Natural killer cell (primary cell): ENCODE measurements around the gene TCFL5. TPM values are rescaled to one million over a fixed set of nuclear protein-coding genes. Genes with fewer than 3 reads are reported as not detected.

Source experiments
- ATAC-seq, 3 donors: fragments of 150-1000 bp in 2 of 3; fragments of 200-7000 bp in 1 of 3; cut with Tn5 transposase; 1 replicate in 1 of 3; 2 replicates in 2 of 3; pipeline ENCODE4 v1.10.0; 2021; ENCODE audit warnings: mild to moderate bottlenecking in 2 of 3, moderate library complexity in 2 of 3
- DNase-seq, 2 donors: peaks; one replicate each; pipeline versions ENCODE4 v3.0.0 to v3.0.0-alpha.2; 2013 to 2021; ENCODE audit warnings: mixed read lengths in 1 of 2
- H3K27ac ChIP-seq: one replicate; pipeline ENCODE4 v1.5.1; 2013; ENCODE audit warnings: mild to moderate bottlenecking, low read length
- H3K27me3 ChIP-seq: one replicate; pipeline ENCODE4 v1.6.1; 2013; ENCODE audit warnings: low read length; ENCODE audit not compliant: control insufficient read depth, insufficient read depth
- H3K36me3 ChIP-seq: one replicate; pipeline ENCODE4 v1.6.1; 2013; ENCODE audit warnings: low read length; ENCODE audit not compliant: control insufficient read depth, insufficient read depth
- H3K4me1 ChIP-seq: one replicate; pipeline ENCODE4 v1.6.1; 2013; ENCODE audit warnings: low read length; ENCODE audit not compliant: control insufficient read depth, insufficient read depth
- H3K4me3 ChIP-seq: one replicate; pipeline ENCODE4 v1.5.1; 2013; ENCODE audit warnings: low read length
- H3K9me3 ChIP-seq: one replicate; pipeline ENCODE4 v1.6.1; 2013; ENCODE audit warnings: low read length; ENCODE audit not compliant: control insufficient read depth, insufficient read depth
- H3K27ac Mint-ChIP-seq, 2 donors: one replicate each; pipeline ENCODE4 v1.8.0; 2022; ENCODE audit warnings: mild to moderate bottlenecking in 2 of 2, mixed read lengths in 2 of 2, moderate library complexity in 1 of 2
- H3K27me3 Mint-ChIP-seq, 2 donors: one replicate each; pipeline ENCODE4 v1.8.0; 2022; ENCODE audit warnings: low read depth in 2 of 2, mixed read lengths in 2 of 2
- H3K36me3 Mint-ChIP-seq: one replicate; pipeline ENCODE4 v1.8.0; 2022; ENCODE audit warnings: mixed read lengths
- H3K4me1 Mint-ChIP-seq, 2 donors: one replicate each; pipeline ENCODE4 v1.8.0; 2022; ENCODE audit warnings: mixed read lengths in 2 of 2
- H3K4me3 Mint-ChIP-seq: one replicate; pipeline ENCODE4 v1.8.0; 2022; ENCODE audit warnings: mild to moderate bottlenecking, moderate library complexity, mixed read lengths
- H3K9me3 Mint-ChIP-seq, 2 donors: one replicate each; pipeline ENCODE4 v1.8.0; 2022; ENCODE audit warnings: mixed read lengths in 2 of 2
- WGBS: methylation state at CpG from one replicate; pipeline ENCODE4 v1.1.7; 2013; ENCODE audit warnings: missing lambda C conversion rate; ENCODE audit not compliant: insufficient coverage; 5-methylcytosine and 5-hydroxymethylcytosine counted together
- intact Hi-C: fragments of 100-400 bp; cut with micrococcal nuclease; formaldehyde crosslinking; loops from one replicate; pipeline ENCODE4 v1.14.2; 2022
- total RNA-seq, 4 donors: library from RNA; stranded (reverse); fragments of 120-200 nt in 1 of 4; gene quantifications; one replicate each; pipeline versions ENCODE4 v1.2.3 to v1.2.4, GENCODE V29; 2013 to 2022
- TF ChIP-seq, protein P1 (sequence below): fragments of 200-600 bp; IDR thresholded peaks from one replicate; pipeline ENCODE4 v1.8.0; 2022; ENCODE audit warnings: antibody characterized with exemption

The TCFL5 gene
- total RNA-seq, 3 donors from 2014 or later (not counting 1 experiment from before 2014, with no cell fraction given) = 5.1 to 8.0 (median 6.4) TPM

DNA sequence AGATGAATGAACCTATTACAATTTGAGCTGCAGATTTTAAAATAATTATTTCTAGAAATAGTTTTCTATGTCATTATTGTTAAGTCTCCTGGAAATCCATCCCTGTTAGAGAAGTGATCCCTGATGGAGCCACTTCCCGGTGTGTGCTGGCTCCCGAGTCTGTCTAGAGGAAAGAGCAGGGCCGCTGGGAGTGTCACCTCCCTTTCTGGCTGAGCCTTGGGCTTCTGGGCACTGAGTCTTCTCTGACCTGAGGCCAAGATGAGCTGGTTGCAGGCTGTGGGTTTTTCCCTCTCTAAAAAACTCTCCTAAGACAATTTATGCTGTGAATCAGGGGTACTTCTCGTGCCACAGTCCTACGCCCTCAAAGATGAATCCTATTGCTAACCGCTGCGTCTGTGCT is 28.8 kb upstream of the TCFL5 start:
- Mint-ChIP-seq H3K4me3 (no peak overlapping the region), H3K27me3 (no peaks in the 10 kb centered on the region), H3K9me3 (no peaks in the 10 kb centered on the region), H3K36me3 (peaks cover 7% of the 10 kb centered on the region), H3K4me1 (peaks cover 6 to 9% of the 10 kb centered on the region in 2 donors), H3K27ac (no peak overlapping the region)
- intact Hi-C loops = no loop called here
- Histone ChIP-seq H3K4me3 (no peak overlapping the region), H3K27ac (no peak overlapping the region), H3K4me1 (peaks cover 13% of the 10 kb centered on the region), H3K36me3 (peaks cover 86% of the 10 kb centered on the region), H3K27me3 (no peaks in the 10 kb centered on the region), H3K9me3 (no peaks in the 10 kb centered on the region)
- TF ChIP-seq, protein P1, sequence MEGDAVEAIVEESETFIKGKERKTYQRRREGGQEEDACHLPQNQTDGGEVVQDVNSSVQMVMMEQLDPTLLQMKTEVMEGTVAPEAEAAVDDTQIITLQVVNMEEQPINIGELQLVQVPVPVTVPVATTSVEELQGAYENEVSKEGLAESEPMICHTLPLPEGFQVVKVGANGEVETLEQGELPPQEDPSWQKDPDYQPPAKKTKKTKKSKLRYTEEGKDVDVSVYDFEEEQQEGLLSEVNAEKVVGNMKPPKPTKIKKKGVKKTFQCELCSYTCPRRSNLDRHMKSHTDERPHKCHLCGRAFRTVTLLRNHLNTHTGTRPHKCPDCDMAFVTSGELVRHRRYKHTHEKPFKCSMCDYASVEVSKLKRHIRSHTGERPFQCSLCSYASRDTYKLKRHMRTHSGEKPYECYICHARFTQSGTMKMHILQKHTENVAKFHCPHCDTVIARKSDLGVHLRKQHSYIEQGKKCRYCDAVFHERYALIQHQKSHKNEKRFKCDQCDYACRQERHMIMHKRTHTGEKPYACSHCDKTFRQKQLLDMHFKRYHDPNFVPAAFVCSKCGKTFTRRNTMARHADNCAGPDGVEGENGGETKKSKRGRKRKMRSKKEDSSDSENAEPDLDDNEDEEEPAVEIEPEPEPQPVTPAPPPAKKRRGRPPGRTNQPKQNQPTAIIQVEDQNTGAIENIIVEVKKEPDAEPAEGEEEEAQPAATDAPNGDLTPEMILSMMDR = no peak
- ATAC-seq = no peak
- DNase-seq = no peak
- WGBS = 96% methylated on average over 7 of the region's 7 CpGs

DNA sequence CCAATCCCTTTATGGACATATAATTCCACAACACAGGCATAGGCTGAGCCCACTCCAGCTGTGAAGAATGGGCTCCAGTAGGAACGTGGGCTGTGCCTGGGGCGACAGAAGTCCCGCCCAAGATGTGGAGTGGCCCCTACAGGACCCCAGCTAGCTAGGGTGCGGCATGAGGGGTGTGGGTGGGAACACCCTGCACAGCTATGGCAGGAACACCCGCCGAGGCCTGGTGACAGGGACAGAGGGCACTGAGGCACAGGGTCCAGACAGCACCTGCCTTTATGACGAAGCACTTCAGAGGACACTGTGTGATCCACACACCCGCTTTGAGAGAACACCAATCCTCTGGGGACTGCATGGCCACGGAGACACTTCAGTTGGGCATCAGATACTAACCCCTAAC is 28.2 kb upstream of the TCFL5 start:
- TF ChIP-seq, protein P1 = no peak
- H3K4me3 ChIP-seq = no peak overlapping the region
- Mint-ChIP-seq H3K36me3 (peaks cover 7% of the 10 kb centered on the region), H3K4me1 (peaks cover 5 to 6% of the 10 kb centered on the region in 2 donors), H3K9me3 (no peaks in the 10 kb centered on the region), H3K27ac (no peak overlapping the region), H3K4me3 (no peak overlapping the region), H3K27me3 (no peaks in the 10 kb centered on the region)
- no peak for DNase-seq
- no peak for ATAC-seq
- H3K4me1 ChIP-seq = peaks cover 13% of the 10 kb centered on the region
- no peaks in the 10 kb centered on the region for H3K9me3 ChIP-seq
- H3K27ac ChIP-seq = no peak overlapping the region
- intact Hi-C loops = no loop called here
- no peaks in the 10 kb centered on the region for H3K27me3 ChIP-seq
- 98% methylated on average over 9 of the region's 9 CpGs for WGBS
- H3K36me3 ChIP-seq = peaks cover 82% of the 10 kb centered on the region

- no peak overlapping the region for H3K27ac Mint-ChIP-seq
- WGBS = 97% methylated on average over 8 of the region's 8 CpGs
- no peak for DNase-seq
Measured at GRCh38 chr20:62889411-62889810, 27.8 kb upstream of the TCFL5 start.

GRCh38 chr20:62888910-62889309 is 27.3 kb upstream of the TCFL5 start:
- no peaks in the 10 kb centered on the region for H3K9me3 Mint-ChIP-seq
- DNase-seq = no peak
- 95% methylated on average over 17 of the region's 17 CpGs for WGBS
- H3K4me1 ChIP-seq = peaks cover 13% of the 10 kb centered on the region
- H3K4me3 ChIP-seq = no peak overlapping the region
- H3K4me3 Mint-ChIP-seq = no peak overlapping the region
- H3K9me3 ChIP-seq = no peaks in the 10 kb centered on the region
- H3K27ac ChIP-seq = no peak overlapping the region
- ATAC-seq = no peak
- H3K36me3 ChIP-seq = peaks cover 74% of the 10 kb centered on the region
- H3K27me3 ChIP-seq = no peaks in the 10 kb centered on the region
- intact Hi-C loops = no loop called here
- peaks cover under 1% of the 10 kb centered on the region for H3K36me3 Mint-ChIP-seq
- H3K27ac Mint-ChIP-seq = no peak overlapping the region
- peaks cover 5 to 6% of the 10 kb centered on the region in 2 donors for H3K4me1 Mint-ChIP-seq
- no peaks in the 10 kb centered on the region for H3K27me3 Mint-ChIP-seq
- TF ChIP-seq, protein P1 = no peak

More at GRCh38 chr20:62889411-62889810, 27.8 kb upstream of the TCFL5 start:
- no peak overlapping the region for H3K4me3 Mint-ChIP-seq
- peaks cover 6% of the 10 kb centered on the region for H3K36me3 Mint-ChIP-seq
- peaks cover 5 to 6% of the 10 kb centered on the region in 2 donors for H3K4me1 Mint-ChIP-seq
- no peaks in the 10 kb centered on the region for H3K9me3 Mint-ChIP-seq
- Histone ChIP-seq H3K9me3 (no peaks in the 10 kb centered on the region), H3K4me3 (no peak overlapping the region), H3K36me3 (peaks cover 79% of the 10 kb centered on the region), H3K27me3 (no peaks in the 10 kb centered on the region), H3K27ac (no peak overlapping the region), H3K4me1 (peaks cover 13% of the 10 kb centered on the region)
- no peak for ATAC-seq
- intact Hi-C loops = no loop called here
- no peaks in the 10 kb centered on the region for H3K27me3 Mint-ChIP-seq
- TF ChIP-seq, protein P1 = no peak
